ENCODE data around the gene NOS2.

NOS2 gene

DNA sequence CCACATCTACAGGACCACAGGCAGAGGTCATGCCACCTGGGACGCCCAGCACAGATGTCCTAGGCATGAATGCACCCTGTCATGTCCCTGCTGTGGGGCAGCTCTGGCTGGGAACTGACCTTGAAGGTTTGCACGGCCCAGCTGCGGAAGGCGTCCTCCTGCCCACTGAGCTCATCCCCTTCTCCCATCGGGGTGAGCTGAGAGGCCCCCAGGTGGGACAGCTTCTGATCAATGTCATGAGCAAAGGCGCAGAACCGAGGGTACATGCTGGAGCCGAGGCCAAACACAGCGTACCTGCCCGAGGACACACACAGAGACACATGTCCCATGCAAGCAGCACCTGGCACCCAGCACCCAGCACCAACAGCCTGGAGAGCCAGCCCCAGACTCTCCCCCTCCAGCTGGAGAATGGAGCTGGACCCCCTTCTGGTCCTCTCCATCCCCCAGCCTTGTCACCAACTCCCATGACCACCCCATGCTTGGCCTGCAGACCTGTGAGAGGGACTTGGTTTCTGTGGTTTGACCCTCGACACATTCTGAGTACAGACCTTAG, 31.4 kb downstream of the NOS2 start:
- Histone ChIP-seq H4K20me1 (ENCODE audit: insufficient read depth, low read length) (no peaks in the 10 kb centered on the region), H2AFZ (ENCODE audit: low read length) (no peak overlapping the region), H3K79me2 (ENCODE audit: insufficient read depth, low read length) (no peaks in the 10 kb centered on the region), H3K4me1 (ENCODE audit: insufficient read depth, low read length, severe bottlenecking) (no peaks in the 10 kb centered on the region), H3K4me2 (ENCODE audit: low read length) (no peak overlapping the region), H3K27ac (ENCODE audit: low read depth, low read length, poor library complexity, severe bottlenecking) (no peak overlapping the region), H3K36me3 (ENCODE audit: insufficient read depth, low read length) (no peaks in the 10 kb centered on the region), H3K9ac (ENCODE audit: low read length) (no peak overlapping the region), H3K9me2 (ENCODE audit: low read depth, low read length) (no peaks in the 10 kb centered on the region), H3K27me3 (ENCODE audit: insufficient read depth, low read length) (peaks cover 3% of the 10 kb centered on the region; the same call in 1 of the 2 replicates), H3K4me3 (ENCODE audit: low read depth, low read length, poor library complexity, severe bottlenecking) (no peak overlapping the region), H3K9me3 (ENCODE audit: low read length) (no peaks in the 10 kb centered on the region), H3F3A (ENCODE audit: insufficient read depth, low read length) (no peaks in the 10 kb centered on the region)
- TF ChIP-seq, protein P1, sequence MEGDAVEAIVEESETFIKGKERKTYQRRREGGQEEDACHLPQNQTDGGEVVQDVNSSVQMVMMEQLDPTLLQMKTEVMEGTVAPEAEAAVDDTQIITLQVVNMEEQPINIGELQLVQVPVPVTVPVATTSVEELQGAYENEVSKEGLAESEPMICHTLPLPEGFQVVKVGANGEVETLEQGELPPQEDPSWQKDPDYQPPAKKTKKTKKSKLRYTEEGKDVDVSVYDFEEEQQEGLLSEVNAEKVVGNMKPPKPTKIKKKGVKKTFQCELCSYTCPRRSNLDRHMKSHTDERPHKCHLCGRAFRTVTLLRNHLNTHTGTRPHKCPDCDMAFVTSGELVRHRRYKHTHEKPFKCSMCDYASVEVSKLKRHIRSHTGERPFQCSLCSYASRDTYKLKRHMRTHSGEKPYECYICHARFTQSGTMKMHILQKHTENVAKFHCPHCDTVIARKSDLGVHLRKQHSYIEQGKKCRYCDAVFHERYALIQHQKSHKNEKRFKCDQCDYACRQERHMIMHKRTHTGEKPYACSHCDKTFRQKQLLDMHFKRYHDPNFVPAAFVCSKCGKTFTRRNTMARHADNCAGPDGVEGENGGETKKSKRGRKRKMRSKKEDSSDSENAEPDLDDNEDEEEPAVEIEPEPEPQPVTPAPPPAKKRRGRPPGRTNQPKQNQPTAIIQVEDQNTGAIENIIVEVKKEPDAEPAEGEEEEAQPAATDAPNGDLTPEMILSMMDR (IDR thresholded peaks at IDR 0.05; ENCODE audit: low read length), result no peak
- TF ChIP-seq EZH2 (IDR thresholded peaks at IDR 0.05; ENCODE audit: borderline replicate concordance, low read length), result no peak

DNA sequence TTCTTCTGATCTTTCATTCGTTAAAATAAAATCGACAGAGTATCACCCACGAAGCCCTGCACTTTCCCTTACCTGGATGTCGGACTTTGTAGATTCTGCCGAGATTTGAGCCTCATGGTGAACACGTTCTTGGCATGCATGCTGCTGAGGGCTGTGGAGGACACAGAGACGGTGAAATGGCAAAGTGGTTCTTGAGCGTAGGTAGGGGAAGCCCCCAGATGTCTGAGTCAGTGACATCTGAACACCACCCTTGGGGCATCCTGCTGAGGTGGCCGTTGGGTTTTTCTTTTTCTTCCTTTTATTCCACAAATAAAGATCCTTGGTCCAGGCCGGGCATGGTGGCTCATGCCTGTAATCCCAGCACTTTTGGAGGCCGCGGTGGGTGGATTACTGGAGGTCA, 33.9 kb downstream of the NOS2 start:
- TF ChIP-seq EZH2 (IDR thresholded peaks at IDR 0.05; ENCODE audit: borderline replicate concordance, low read length), result no peak
- TF ChIP-seq, protein P1 (IDR thresholded peaks at IDR 0.05; ENCODE audit: low read length), result no peak
- no peaks in the 10 kb centered on the region for H4K20me1 ChIP-seq (ENCODE audit: insufficient read depth, low read length)
- H3K27me3 ChIP-seq (ENCODE audit: insufficient read depth, low read length), result no peaks in the 10 kb centered on the region
- H3F3A ChIP-seq (ENCODE audit: insufficient read depth, low read length), result no peaks in the 10 kb centered on the region
- no peaks in the 10 kb centered on the region for H3K9me3 ChIP-seq (ENCODE audit: low read length)
- no peak overlapping the region for H3K27ac ChIP-seq (ENCODE audit: low read depth, low read length, poor library complexity, severe bottlenecking)
- no peaks in the 10 kb centered on the region for H3K9me2 ChIP-seq (ENCODE audit: low read depth, low read length)
- H3K4me2 ChIP-seq (ENCODE audit: low read length), result no peak overlapping the region
- H3K4me3 ChIP-seq (ENCODE audit: low read depth, low read length, poor library complexity, severe bottlenecking), result no peak overlapping the region
- H3K4me1 ChIP-seq (ENCODE audit: insufficient read depth, low read length, severe bottlenecking), result no peaks in the 10 kb centered on the region
- no peaks in the 10 kb centered on the region for H3K79me2 ChIP-seq (ENCODE audit: insufficient read depth, low read length)
- no peaks in the 10 kb centered on the region for H3K36me3 ChIP-seq (ENCODE audit: insufficient read depth, low read length)
- H3K9ac ChIP-seq (ENCODE audit: low read length), result no peak overlapping the region
- H2AFZ ChIP-seq (ENCODE audit: low read length), result no peak overlapping the region

DNA sequence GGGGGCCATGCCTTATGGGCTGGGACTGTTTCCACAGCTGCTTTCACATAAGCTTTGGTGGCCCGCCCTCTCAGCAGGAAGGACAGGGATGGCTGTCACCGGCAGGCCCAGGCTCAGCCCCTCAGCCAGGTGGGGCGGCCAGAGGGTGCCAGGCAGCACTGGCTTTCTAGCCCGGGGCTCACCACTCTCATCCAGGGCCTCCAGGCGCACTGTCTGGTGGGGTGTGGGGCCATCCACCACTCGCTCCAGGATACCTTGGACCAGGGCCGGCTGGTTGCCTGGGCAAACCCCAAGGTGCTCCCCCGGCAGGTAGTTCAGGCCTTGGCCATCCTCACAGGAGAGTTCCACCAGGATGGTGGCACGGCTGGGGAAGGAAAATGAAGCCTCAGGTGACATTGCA, 35.0 kb downstream of the NOS2 start:
- no peak for TF ChIP-seq EZH2 (IDR thresholded peaks at IDR 0.05; ENCODE audit: borderline replicate concordance, low read length)
- TF ChIP-seq, protein P1 (IDR thresholded peaks at IDR 0.05; ENCODE audit: low read length), result no peak
- Histone ChIP-seq H2AFZ (ENCODE audit: low read length) (no peak overlapping the region), H3F3A (ENCODE audit: insufficient read depth, low read length) (no peaks in the 10 kb centered on the region), H3K4me3 (ENCODE audit: low read depth, low read length, poor library complexity, severe bottlenecking) (no peak overlapping the region), H4K20me1 (ENCODE audit: insufficient read depth, low read length) (no peaks in the 10 kb centered on the region), H3K27me3 (ENCODE audit: insufficient read depth, low read length) (no peaks in the 10 kb centered on the region), H3K36me3 (ENCODE audit: insufficient read depth, low read length) (no peaks in the 10 kb centered on the region), H3K4me1 (ENCODE audit: insufficient read depth, low read length, severe bottlenecking) (no peaks in the 10 kb centered on the region), H3K4me2 (ENCODE audit: low read length) (no peak overlapping the region), H3K9me3 (ENCODE audit: low read length) (no peaks in the 10 kb centered on the region), H3K79me2 (ENCODE audit: insufficient read depth, low read length) (no peaks in the 10 kb centered on the region), H3K27ac (ENCODE audit: low read depth, low read length, poor library complexity, severe bottlenecking) (no peak overlapping the region), H3K9me2 (ENCODE audit: low read depth, low read length) (no peaks in the 10 kb centered on the region), H3K9ac (ENCODE audit: low read length) (no peak overlapping the region)
